Measurements from ENCODE around the gene CYSTM1.

GRCh38 chr5:140236891-140237598, 62.1 kb downstream of the CYSTM1 start:
- TF ChIP-seq CTCF (IDR thresholded peaks at IDR 0.05) = no peak
- no peak for TF ChIP-seq POLR2A (IDR thresholded peaks at IDR 0.05)
- TF ChIP-seq POLR2AphosphoS5 (IDR thresholded peaks at IDR 0.05) = no peak
- no peak for TF ChIP-seq EP300 (IDR thresholded peaks at IDR 0.05)

All from sigmoid colon (tissue), 4 donors.